ENCODE measurements around the gene MED20.
A peak's percentile ranks its signal among the peaks of the same experiment; 100 is the strongest.

MED20 gene

DNA sequence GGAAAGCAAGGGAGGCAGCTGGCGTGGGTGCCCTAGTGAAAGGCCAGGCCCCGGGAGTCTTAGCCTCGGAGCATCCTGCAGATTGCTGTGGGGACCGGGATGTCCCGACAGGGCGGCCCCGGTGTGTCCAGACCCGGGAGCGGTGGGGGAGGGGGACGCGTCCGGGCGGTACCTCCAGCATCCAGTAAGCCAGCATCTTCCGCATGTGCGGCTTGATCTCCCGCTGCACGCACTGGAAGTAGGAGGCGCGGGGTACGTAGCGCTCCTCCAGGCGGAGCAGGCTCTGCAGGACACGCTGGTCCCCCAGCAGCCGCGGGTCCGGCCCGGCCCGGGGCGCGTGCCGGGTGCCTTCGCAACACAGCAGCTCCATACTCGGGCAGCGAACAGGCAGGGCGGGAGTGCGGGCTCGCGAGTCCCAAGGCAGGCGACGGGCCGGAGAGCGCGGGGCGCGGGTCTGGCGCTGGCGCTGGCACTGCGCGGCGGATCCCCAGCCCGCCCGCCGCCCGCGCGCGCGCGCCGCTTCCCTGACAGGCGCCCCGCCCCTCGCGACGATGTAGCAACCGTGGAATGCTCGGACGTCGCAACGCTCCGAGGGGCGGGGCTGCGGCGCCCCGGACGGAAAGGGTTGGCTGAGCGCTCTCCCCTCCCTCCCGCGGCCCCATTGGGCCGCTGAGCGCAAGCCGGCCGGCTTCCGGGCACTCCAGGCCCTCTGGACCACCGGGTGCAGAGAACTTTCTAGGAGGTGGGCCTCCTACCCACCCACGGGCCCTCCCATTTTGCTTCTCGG lies 20.5 kb upstream of the MED20 start, which contains the start of gene CCND3:
Gene CCND3 (minus strand): TSS at position 529 of the 787 bp plus-strand sequence. CDS start 159 bp downstream, at position 370.
- DNase-seq (ENCODE audit: low read depth in 3 of 3): peak; percentile 77 to 94 (median 84)

DNA sequence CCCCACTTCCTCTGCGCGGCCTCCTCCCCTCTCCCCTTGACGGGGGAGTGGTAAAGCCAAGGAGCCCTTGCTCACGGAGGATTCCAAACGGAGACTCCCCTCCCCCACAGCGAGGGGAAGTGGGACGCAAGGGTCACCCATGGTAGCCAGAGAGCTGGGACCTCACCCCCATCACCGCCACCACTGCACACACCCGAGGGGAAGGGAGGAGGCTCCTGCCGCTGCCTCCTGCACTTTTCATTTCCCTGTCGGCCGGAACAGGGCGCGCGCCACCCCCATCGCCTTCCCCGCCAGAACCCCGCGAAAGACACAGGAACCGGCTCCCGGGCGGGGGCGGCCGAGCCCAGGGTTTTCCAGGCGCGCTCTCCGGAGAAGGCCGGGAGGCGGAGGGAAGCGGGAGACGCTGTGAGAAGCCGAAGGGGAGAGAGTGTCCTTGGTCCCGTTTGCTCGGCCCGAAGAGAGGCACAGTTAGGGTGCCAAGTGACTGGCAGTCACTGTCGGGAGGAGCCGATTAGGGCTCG lies 19.9 kb upstream of the MED20 start:
- no peak for DNase-seq (ENCODE audit: low read depth in 3 of 3)

DNA sequence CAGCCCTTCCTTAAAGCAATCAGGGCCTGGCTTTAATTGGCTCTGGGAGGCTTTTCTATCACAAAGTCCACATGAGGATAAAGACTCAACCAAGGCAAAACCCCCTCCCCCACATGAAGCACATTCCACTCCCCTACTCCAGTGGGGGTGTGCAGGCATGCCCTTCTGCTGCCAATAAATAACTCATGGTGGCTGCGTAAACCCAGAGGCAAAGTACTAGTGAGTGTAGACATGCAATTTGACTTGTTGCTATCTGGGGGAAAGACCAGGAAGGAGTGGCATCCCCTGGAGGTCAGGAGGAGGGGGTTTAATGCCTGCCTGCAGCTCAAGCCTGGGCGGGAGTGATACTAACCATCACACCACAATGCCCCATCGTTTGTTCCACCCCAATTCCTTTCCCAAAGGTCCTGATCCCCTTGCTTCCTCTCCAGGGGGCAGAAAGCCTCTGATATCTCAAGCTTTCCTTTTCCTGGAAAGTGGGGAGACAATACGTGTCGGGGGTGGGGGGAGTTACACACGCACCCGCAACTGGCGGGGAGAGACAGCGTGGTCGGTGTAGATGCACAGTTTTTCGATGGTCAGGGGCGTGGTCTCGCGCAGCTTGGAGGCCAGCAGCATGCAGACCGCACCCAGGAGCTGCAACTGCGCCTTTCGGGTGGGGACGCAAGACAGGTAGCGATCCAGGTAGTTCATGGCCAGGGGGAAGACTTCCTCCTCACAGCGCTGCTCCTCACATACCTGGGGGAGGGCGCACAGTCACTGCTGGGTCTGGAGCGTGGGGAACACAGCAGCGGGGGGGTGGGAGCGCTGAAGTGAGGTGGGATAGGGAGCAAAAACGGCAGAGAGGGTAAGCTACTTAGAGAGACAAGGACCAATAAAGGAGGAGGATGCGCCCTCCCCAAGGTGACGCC lies 19.2 kb upstream of the MED20 start:
- DNase-seq (ENCODE audit: low read depth in 3 of 3): peak in 1 of 3 experiments; percentile 62

DNA sequence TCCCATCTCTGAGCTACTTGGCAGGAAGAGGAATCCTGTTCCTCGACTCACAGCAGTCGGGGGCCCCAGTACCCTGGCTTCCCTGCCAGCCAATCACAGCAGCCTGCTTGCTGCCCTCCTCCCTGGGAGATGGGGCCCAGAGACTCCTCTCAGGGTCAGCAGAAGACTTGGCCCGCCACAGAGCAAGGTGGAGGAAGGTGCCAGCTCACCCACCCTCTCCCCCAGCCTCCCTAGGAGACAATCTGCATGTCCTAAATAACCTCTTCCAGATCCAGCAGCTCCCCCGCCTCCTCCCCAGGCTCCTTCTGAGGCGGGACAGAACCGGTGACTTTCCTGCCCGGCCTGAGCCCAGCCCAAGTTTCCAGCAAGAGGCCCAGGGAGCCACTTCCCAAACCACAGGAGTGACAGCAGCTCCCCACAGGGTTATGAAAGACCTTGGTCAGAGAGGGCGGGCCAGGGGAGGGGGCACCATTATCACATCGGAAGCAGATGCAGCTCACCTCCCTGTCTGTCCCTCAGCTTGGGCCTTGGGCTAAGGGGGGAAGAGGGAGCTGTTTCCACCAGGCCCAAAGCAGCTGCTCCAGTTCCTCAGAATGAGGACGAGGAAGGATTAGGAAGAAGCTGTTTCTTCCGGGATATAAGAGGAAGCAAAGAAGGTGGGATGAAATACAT lies 18.4 kb upstream of the MED20 start:
- peak in 1 of 3 experiments; percentile 58 for DNase-seq (ENCODE audit: low read depth in 3 of 3)

DNA sequence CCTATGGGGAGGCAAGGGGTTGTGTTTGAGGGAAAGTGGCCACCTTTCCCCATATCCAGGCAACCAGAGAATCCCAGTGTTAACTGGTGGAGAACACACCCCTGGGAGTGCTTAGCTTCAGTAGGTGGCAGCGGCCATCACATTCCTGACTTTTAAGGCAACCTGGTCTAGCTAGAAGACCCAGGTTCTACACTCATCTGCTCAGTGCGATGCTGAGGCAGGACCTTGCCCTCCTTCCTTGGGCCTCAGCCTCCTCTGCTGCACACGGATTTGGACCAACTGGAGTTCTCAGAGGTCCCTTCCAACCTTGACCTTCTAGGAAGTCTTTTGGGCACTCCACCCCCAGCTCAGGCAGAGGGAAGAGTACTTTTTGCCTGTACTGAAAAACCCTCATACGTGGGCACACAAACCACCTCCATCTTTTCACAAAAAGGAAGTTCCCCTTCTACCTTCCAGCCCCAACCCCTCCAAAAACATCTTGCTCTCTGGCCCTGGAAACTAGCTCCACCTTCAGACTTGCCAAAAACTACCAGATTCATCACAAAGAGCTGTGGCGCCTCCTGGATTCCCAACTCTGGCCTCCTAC lies 17.7 kb upstream of the MED20 start:
- DNase-seq (ENCODE audit: low read depth in 3 of 3): no peak

DNA sequence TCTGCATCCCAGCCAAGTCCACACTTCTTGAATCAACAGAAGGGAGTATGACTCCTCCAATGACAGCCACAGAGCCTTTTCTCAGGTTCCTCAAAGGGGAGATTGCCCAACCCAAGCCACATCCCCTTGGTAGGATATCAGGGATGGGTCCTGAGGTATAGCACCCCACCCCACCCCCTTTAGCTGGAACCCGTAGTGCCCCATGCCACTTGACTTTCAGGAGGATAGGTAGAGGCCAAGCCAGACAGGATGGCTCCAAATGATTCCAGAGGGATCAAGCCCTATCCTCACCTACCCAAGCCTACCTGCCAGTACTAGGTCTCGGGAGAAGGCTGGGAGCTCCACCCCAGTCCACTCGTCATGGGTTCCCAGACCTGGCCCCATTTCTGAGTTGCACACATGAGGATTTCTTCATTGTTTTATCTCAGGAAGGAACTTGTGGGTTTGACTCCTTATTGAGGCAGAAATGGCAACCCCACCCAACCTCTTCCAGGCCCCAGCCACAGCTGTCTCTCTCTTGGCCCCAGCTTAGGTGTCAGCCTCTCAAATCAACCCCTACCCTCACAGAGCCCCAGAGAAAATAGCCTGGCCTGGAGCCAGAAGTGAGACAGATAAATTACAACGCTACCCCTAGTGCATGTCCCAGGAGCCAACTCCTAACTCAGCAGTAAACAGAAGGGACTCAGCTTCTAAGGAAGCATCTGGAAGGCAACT lies 17.1 kb upstream of the MED20 start:
- no peak for DNase-seq (ENCODE audit: low read depth in 3 of 3)

DNA sequence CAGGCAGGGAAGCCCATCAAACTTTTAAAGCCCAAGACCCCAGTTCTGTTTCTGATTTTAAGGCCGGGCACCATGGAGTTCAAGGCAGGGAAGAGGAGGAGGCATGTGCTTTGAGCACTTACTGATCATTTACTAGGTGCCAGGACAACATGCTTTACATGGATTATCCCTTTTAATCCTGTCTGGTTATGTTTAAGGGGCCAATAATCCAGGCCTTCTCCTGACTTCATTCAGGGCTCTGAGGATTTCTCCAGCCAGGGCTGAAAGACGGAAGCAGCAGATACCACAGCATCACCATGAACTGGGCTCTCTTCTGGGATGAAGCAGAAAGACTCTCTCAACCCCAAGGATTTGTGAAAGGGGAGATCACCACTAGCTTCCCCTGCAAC lies 16.5 kb upstream of the MED20 start:
- no peak for DNase-seq (ENCODE audit: low read depth in 3 of 3)

DNA sequence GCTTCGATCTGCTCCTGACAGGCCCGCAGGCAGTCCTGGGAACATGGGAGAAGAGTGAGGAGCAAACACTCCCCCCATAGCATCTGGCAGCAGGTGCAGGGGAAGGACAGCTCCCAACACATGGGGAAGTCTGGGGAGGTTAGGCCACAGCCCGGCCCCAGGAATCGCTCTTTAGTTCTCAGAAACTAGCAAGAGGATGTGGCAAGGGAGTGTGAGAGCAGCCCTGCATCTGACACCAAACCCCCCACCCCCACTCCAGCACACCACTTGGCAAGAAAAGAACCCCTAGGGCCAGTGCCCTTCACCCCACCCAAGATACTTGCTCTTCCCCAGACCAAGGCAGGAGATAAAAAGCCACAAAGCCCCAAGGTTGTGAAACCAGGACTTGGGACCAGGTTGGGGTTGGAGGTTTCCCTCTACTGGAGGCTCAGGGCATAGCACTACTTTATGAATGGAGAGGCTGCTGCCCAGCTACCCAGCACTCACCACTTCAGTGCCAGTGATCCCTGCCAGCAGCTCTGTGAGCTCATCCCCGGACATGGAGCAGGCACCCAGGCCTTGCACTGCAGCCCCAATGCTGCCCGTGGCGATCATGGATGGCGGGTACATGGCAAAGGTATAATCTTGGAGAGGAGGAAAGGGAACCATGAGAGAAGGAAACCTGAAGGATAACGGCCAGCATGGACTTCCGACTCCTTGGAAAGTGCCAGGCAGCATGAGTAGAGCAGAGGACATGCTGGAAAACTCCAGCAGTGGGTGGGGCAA lies 15.3 kb upstream of the MED20 start:
- DNase-seq (ENCODE audit: low read depth in 3 of 3): peak in 2 of 3 experiments; percentile 42 to 68

DNA sequence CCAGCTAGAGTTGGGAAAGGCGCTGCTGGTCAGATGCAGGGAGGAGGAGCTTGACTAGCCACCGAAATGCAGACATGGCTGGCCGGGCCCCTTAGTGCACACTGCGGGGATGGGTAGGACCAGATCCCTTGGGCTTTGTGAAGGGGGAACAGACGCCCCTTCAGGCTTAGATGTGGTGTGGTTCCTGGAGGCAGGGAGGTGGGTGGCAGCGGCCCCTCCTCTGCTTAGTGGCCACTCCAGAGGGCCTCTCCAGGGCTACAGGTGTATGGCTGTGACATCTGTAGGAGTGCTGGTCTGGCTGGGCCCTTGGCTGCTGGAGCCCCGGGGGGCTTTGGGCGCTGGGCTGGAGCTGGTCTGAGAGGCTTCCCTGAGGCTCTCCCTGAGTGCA lies 14.7 kb upstream of the MED20 start:
- no peak for DNase-seq (ENCODE audit: low read depth in 3 of 3)

DNA sequence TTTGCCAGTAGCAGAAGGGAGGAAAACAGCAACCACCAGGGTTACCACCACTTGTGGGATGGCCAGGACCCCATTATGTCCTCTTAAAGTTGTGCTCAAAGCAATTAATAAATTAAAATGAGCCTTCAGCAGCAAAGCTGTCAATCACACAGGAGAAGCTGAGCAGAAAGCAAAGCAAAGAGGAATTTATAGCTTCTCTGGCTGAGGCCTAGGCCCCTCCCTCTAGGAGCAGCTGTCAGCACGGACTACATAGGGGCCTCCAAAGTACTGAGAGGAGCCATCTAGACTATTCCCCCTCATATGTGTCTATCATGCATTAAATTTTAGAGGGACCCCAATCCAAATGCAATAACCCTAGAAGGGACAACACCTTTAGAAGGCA lies 14.2 kb upstream of the MED20 start:
- no peak for DNase-seq (ENCODE audit: low read depth in 3 of 3)

DNA sequence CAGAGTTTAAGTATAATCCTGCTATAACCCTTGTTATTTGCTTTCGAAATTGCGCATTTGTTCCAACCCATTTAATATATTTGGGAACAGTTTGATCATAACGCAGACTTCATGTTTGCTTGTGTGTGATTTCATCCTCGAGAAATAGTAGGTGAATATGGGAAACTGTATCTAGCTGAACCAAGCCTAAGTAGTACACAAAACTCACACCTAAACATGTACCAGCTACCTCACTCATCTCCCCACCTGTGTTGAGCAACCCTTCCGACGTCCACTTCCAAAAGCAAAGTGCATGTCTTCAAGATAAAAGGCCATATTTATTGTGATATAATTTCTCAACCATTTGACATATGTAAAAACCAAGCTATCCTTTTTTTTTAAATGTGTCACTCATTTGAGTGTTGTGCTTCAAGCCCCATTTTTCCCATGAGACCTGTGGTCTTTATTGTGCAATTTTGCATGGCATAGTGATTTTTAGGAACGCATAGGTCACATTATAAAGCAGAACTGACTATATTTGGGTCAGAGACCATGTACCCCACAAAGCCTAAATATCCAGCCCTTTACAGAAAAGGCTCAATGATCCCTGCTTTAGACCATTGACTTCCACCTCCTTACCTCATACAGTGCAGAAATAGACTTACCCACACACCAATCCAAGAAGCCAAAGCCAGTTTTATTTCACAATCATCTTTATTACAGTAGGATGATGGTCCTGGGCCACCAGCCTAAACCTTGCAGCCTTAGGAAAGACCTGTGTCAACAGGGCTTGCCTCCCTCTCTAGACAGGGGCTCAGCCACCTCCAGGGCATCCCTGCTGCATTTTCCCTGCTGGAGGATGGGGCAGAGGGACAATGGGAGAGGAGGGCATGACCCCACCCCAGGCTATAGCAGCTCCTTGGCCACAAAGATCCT lies 13.6 kb upstream of the MED20 start:
- no peak for DNase-seq (ENCODE audit: low read depth in 3 of 3)

DNA sequence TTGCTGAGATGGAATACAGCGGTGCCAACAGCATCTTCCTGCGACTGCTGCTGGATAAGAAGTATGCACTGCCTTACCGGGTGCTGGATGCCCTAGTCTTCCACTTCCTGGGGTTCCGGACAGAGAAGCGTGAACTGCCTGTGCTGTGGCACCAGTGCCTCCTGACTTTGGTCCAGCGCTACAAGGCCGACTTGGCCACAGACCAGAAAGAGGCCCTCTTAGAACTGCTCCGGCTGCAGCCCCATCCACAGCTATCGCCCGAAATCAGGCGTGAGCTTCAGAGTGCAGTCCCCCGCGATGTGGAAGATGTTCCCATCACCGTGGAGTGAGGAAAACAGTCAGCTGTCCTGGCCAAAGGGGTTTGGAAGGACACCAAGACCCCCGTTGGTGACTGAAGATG lies 11.4 kb upstream of the MED20 start:
- no peak for DNase-seq (ENCODE audit: low read depth in 3 of 3)

DNA sequence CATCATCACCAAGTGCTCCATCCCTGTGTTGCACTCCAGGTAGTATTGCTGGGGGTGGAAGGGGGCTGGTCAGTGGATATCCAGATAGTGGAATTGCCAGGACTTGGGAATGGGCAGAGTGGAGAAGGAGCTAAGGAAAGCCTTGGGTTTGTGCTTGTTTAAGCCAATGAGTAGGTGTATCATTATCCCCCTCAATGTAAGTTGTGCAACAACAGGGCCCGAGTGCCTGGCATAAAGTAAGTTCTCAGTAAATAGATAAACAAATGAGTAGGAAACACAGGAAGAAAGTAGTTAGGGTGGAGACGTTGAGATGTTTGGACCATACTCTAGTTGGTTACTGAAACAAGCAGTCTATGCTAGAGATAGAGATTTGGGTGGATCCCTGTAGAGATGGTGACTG lies 10.9 kb upstream of the MED20 start:
- no peak for DNase-seq (ENCODE audit: low read depth in 3 of 3)

DNA sequence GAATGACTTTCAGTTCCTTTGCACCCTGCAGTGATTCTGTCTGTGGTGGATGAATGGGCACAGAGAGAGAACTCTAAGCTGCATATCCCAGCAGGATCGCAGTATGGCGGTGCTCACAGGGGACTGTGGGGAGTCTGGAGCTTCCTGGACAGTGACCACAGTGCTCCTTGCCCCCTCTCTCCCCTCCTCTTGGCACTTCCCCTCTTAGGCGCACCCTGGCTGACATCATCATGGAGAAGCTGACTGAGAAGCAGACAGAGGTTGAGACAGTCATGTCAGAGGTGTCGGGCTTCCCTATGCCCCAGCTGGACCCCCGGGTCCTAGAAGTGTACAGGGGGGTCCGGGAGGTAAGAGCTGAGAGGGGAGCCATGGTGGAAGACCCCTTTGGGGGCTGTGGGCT lies 9.0 kb upstream of the MED20 start:
- no peak for DNase-seq (ENCODE audit: low read depth in 3 of 3)

DNA sequence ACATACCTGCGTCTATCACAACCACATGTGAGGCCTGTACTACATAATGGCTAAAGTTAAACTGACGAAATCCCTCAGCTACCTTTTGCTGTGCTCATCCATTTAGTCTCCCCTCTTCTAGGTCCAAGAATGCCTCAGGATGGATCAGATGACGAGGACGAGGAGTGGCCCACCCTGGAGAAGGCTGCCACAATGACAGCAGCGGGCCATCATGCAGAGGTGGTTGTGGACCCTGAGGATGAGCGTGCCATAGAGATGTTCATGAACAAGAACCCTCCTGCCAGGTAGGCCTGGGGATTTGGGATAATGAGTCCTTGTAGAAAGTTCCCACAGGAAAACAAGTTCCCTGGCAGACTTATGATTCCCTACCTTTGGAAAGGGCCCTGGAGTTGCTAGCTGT lies 6.3 kb upstream of the MED20 start:
- no peak for DNase-seq (ENCODE audit: low read depth in 3 of 3)

DNA sequence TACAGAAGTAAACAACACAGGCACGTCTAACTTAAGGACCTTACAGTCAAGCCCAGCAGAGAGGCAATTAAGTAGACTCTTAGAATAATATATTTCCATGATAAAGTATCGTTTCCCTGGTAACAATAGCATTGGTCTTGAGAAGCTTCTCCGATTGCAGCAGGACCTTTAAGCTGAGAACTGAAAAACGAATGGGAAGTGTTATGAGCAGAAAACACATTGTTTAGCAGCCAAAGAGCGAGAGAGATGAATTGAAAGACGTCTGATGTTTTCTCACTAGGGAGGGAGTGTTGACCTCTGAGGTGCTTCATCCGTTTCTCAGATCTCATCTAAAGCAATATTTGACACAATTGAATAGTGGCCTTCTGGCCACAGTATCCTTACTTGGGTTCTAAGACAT lies 1.2 kb upstream of the MED20 start:
- DNase-seq (ENCODE audit: low read depth in 3 of 3): no peak

DNA sequence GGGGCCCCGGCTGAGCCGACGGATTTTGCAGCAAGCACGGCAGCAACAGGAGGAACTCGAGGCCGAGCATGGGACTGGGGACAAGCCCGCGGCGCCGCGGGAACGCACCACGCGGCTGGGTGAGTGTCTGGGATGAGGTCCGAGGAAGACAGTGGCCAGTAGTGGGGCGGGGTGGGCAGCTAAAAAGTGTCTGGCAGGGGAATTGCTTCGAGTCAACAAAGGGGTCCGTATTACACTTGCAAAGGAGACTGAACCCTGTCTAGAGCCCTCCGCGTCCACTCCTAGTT lies 716 bp upstream of the MED20 start:
- no peak for DNase-seq (ENCODE audit: low read depth in 3 of 3)

DNA sequence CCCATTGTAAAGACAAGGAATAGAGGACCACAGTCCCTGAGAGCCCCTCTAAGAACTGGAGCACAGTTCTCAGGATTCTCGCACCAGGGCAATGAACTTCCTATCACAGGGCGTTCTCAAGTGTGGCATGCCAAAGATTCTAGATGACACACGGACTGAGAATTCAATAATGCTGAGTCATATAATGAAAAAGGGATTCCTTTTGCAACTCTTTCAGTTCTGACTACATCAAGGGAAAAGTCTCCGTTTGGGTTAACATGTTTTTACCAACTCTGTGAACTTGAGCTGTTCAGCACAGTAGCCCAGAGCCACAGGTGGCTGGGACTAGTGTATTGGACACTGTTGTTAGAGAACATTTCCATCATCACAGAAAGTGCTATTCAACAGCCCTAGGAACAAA lies 3.4 kb downstream of the MED20 start:
- DNase-seq (ENCODE audit: low read depth in 3 of 3): no peak

DNA sequence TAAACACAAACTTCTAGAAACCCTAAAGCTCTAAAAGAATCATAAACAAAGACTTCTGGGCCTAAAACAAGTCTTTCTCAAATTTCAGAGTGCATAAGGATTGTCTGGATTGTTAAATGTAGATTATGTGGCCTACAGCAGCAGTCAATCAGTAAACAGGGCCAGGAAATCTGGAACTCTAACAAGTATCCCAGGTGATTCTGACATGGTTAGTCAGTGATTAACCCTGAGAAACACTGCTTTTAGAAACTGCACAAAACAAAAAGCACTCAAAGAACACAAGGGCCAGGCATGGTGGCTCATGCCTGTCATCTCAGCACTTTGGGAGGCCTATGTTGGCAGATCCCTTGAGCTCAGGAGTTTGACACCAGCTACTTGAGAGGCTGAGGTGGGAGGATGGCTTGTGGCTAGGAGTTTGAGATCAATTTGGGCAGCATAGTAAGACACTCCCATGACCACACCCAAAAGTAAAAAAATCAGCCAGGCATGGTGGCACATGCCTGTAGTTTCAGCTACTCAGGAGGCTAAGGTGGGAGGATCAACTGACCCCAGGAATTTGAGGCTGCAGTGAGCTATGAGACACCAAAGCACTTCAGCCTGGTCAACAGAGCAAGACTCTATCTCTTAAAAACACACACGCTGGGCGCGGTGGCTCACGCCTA lies 5.9 kb downstream of the MED20 start:
- no peak for DNase-seq (ENCODE audit: low read depth in 3 of 3)

Measured in stimulated activated CD4-positive, alpha-beta T cell treated with anti-CD3 and anti-CD28 coated beads, TNF-alpha, amount 100 ng/mL, for 24 hours (primary cell).